Muscle of arm (tissue), 12 donors: ENCODE data around the gene CYB561D1. TPM values are rescaled to one million over a fixed set of nuclear protein-coding genes. Genes with fewer than 3 reads are reported as not detected.

Experiments used
- DNase-seq: peaks from one replicate; pipeline ENCODE4 v3.0.0-alpha.2; 2013
- polyA plus RNA-seq, 12 donors: library from polyadenylated mRNA; unstranded; fragments of 120-200 nt; gene quantifications; one replicate each; pipeline ENCODE4 v1.2.1, GENCODE V29; 2013; ENCODE audit not compliant: insufficient read length in 12 of 12

Gene CYB561D1
- polyA plus RNA-seq, 12 donors = 6.9 to 13.9 (median 9.4) TPM; not detected in 1

DNA sequence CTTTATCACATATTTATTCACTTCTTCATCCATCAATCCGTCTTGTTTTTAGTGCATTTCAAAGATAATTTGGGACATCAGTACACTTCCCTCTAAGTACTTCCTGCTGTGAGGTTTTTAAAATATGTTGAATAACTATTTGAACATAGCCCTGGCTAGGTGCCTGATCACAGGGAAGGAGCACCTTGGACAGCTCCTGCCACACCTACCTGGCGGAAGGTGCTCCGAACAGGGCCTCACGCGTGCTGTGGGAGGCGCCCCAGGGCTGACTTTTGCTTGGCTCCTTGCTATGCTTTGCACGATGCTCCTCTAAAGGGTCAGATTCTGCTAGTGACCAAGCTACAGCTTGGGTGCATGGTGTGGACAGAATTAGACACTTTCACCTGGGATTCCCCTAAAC, 15.1 kb upstream of the CYB561D1 start:
- DNase-seq = no peak

DNA sequence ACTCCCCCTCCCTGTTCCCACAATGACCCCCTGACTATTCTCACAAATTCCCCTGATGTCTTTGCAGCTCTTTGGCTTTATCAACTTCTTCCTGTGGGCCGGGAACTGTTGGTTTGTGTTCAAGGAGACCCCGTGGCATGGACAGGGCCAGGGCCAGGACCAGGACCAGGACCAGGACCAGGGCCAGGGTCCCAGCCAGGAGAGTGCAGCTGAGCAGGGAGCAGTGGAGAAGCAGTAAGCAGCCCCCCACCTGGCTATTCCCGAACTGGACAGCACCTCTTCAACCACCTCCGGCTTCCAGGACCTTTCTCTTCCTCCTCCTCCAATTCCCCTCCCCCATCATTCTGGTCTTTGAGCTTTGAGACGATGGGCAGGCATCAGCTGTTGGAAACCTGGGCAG, 14.6 kb upstream of the CYB561D1 start:
- DNase-seq = no peak

DNA sequence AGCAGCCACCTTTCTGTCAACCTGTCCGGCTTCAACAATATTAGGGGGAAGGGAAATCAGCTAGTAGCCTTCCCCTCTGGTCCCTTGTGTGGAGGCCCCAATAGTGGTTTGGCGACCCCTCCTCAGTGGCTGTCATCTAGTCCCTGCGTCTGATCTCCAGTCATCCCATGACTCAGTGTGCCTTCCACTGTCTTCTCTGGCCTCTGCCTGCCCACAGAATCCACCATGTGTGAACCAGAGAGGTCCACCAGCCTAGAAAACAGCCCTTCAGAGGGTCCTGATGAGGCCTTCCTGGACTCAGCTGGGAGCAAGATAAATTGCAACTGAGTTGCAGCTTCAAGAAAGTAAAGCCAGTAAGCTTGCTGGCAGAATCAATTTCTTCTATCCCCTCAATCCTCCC, 14.0 kb upstream of the CYB561D1 start:
- no peak for DNase-seq

DNA sequence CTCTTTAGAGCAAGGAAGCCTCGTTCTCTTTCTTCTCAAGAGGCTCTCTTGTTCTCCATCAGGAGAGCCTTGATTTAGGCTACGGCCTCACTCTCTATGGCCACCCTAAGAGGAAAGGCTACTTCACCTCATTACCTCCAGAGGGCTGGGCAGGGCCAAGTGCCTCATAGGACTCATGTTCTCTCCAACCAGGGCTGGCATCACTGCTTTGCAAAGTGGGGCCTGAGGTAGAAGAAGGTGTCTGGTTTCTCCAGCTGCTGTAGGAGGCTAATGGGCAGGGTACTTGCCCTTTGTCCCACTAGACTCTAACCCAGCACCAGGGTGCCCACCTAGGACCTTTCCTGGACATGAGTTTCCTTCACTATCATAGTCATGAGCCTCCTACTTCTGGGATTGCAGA, 12.2 kb upstream of the CYB561D1 start:
- DNase-seq = no peak

DNA sequence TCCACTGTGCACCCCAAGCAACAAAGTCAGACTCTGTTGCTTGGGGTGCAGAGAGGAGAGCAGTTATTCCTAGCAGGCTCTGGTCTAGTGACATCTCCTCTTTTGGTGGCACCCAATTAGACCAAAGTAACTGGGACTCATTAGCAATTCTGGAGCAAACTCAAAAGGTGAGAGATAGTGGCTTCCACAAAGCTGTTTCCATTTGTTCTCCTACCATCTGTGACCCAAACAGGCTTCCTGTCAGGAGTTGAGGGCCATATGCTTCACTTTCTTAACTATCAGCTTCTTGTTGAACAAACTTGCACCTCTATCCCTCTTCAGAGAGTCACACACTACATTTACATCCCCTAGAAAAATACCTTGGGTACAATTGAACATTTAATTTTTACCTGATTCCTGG, 11.7 kb upstream of the CYB561D1 start:
- no peak for DNase-seq

DNA sequence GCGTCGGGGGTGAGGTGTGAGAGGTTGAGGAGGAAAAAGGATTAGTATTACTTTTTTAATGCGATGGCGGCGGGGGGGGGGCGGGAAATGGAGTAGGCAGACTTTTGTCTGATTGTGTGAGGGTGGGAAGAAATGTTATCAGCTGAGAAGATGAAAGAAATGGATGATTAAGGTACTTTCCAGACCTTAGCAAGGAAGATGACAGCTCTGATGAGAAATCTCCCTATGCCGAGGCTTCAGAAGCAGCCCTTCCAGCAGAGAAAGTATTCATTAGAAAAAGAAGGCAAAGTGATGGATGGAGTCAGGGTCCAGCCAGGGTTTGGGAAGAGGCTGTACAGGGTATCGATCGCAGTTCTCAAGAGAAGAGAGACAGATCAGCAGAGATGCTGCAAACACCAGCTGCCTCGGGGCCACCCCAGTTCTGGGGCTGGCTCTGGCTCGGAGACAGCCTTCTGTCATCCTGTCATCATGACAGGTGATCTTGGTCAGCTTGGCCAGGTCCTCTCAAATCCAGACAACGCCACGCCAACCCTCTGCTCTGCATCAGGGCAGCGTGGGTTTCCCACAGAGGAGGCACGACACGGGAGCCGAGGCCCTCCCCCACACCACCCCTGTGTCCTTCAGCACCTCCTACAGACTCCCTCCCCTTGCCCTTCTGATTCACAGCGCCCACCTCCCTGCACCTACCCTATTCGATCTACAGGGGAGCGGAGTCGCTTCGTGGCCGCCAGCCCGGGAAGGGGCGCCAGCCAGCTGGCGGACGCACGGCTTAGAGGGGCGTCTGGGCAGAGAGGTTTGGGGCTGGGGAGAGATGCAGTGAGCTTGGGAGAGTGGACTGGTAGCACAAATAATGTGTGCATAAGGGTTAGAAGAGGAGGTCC, 10.9 kb upstream of the CYB561D1 start:
- no peak for DNase-seq

DNA sequence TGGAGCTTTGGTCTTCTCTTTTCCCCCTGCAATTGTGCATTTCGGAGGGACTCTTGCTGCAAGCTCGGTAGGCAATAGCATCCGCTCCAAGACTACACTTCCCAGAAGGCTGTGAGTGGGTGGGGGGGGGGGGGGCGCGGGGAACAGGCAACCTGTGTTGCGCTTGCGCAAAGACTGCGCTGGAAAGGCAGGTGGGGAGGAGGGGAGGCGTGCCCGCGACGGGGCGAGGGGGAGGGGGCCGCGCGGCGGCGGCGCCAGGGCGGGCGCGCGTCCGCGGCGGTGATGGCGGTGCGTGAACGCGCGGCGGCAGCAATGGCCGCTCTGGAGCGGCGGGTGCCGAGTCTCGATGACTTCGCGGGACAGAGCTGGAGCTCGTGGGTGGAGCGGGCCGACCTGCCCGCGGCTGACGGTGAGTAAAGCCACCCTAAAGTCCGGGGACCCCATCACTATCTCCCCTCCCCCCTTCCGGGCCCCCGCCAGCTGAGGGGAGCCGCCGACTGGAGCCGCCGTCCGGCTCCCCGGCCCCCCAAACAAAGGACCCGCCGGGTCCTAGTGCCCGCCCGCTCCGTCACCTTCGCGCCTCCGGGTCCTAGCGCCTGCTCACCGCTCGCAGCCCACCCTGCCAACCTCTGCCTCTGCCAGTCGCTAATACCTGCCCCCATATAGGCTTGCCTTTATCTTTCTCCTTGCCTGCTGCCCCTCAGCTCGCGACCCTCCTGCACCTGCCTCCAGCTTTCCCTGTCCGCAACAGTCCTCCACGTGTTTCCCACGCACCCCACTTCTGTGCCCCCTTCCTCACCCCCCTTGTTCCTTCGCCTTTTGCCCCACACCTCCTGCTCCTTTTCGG, 10.0 kb upstream of the CYB561D1 start, which contains the start of gene ATXN7L2:
ATXN7L2 (plus strand) TSS at position 234 of the 847 bp plus-strand sequence; CDS start at position 283, 49 bp downstream.
- peak; percentile 92 for DNase-seq

DNA sequence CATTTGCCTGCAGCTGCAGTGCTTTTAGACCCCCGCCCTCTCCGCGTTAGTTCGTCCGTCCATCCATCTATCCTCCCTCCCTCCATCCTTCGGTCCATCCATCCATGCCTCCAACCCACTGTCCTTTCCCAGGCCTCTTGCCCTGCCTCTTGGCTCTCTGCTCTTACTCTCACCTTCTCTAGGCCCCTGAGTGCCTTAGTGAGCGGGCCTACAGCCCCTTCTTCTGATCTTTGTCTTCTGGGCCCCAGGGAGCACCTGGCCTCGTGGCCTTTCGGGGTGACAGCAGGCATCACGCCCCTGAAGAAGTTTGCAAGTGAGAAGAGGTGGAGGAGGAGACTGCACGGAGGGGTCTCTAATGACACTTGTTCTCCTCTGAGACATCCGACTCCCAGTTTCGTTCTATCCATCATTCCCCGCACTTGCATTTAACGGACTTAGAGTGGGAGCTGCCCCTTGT, 9.3 kb upstream of the CYB561D1 start:
- no peak for DNase-seq

DNA sequence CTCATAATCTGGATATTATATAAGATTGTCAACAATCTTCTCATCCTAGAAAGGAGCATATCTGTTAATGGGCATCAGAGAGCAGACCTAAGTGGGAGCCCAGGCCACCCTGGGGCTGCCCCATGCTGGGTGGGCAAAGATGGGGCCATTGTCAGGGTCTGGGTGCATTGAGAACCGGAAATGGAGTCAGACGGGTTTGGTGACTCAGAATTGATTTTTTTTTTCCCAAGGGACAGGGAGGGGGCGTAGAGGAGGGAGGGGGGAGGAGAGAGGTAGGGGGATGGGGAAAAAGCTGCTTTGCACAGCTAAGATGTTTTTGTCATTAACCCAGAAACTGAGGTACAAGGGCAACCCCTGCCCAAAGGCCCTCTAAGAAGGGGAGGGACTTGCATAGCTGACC, 8.9 kb upstream of the CYB561D1 start:
- DNase-seq = no peak

DNA sequence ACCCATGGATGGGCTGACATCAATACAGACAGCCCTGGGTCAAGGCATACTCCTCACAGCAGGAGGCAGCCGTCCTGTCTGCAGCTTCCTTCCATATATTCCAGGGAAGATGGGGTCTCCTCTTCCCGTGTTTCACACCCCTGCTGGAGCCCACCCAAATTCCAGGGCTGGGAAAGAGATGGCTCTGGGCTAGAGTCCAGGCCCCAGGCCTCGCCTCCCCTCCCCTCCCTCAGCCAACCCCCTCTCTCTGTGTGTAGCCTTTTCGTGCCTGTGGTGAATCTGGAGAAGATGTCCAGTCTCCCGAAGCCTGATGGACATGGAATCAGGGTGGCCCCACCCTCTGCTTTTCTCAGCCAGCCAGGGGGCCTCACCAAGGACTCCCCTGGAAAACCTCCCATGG, 6.6 kb upstream of the CYB561D1 start:
- no peak for DNase-seq

DNA sequence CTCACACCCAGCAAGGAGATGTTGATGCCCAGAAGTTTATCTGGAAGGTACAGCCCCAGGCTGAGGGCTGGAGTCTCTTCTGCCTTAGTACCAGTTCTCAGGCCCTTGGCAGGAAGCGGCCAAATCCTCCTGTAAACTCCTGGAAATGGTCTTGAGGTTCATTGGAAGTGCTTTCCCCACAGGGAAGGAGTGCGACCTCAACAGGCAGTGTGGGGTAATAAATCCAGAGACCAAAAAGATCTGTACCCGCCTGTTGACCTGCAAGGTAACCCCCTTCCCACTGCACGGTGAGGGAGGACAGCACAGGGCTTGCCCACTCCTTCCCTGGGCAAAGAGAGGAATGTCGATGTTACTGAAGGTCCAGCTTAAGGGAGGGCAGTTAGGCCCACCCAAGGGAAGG, 5.7 kb upstream of the CYB561D1 start:
- DNase-seq = no peak

DNA sequence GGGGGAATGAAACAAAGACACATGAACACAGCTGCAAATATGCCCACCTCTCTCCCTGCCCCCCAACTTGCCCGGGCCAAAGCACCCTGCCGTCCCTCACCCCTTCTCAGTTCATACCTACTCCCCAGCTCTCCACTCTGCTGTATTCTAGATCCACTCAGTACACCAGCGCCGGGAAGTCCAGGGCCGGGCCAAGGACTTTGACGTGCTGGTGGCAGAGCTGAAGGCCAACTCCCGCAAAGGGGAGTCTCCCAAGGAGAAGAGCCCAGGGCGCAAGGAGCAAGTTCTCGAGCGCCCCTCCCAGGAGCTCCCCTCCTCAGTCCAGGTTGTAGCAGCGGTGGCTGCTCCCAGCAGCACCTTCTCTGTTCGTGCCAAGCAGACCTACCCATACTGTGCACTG, 5.2 kb upstream of the CYB561D1 start:
- no peak for DNase-seq

DNA sequence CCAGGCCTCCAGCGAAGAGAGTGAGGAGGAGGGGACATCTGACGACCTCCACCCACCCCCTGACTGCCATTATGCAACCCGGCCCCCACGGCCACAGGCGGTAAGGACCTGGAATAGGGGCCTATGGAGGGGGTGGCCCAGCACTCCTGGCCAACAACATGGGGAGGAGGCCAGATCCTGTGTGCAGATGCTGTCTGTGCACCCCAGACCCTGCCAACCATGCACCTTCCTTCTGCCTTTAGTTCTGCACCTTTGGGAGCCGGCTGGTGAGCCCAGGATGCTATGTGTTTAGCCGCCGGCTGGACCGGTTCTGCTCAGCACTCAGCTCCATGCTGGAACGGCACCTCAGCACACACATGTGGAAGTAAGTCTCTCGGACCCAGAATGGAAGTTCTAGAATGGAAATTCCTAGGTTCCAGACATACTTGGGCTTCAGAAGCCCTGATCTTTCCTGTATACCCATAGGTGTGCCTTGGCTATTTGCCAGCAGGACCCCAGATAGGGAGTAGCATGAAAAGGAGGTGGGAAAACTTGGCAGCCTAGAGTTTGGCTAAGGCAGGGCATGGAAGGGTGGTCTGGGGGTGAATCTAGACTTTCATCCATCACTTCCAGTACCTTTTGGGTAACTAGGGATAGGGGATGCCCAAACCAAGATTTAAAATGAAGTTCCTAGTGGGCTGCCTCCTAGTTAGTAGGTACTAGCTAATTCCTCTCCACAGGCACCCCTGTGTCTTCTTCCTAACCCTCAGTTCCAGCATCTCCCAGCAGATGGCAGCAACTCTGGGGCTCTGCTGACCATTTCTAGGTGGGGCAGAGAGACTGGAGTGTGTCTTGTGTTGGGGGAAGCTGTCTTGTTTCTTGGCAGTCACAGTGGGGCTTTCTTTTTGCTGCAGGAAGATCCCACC, 3.6 kb upstream of the CYB561D1 start:
- peak; percentile 67 for DNase-seq

DNA sequence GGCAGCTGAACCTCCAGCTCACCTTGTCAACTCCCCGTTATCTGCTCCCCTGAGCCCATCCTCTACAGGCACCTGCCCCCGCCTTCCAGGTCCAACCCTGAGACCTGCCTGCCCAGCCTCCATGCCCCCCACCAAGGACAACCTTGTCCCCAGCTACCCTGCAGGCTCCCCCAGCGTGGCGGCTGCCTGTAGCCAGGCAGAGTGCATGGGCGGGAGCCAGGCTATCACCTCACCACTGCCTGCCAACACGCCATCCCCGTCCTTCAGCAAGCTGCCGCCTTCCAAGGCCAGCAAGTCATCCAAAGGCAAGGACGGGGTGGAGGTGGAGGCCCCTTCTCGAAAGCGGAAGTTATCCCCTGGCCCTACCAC, 3.0 kb upstream of the CYB561D1 start:
- DNase-seq = no peak

DNA sequence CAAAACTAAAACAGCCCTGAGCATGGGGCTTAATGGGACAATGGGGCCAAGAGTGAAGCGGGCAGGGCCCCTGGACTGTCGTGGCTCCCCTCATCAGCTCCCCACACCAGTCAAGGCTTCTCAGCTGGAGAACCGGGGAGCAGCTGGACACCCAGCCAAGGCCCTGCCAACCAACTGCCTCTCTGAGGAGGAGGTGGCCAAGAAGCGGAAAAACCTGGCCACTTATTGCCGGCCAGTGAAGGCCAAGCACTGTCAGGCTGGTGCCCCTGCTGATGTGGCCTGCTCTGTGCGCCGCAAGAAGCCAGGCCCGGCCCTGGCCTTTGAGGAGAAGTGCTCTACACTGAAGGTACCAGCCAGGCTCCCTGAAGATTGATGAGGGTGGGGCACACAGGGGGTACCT, 2.5 kb upstream of the CYB561D1 start:
- DNase-seq = no peak

DNA sequence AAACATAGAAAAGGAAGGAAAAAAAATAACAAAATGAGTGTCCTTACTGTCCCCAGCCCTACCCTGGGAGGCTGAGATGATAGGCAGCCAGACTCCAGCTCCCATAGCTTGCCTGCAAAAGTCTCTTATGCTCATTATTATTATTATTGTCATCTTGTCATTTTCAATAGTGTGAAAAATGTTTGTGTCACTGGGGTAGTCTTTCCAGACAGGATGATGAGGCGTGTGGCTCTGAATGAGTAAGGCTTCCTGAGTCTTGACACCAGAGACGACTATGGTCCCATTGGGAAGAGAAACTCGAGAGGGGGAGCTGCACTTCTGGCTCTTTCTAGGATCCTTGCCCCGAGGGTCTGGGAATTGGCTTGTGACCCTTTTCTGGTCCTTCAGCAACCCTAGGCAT, 1.1 kb upstream of the CYB561D1 start:
- DNase-seq = no peak

DNA sequence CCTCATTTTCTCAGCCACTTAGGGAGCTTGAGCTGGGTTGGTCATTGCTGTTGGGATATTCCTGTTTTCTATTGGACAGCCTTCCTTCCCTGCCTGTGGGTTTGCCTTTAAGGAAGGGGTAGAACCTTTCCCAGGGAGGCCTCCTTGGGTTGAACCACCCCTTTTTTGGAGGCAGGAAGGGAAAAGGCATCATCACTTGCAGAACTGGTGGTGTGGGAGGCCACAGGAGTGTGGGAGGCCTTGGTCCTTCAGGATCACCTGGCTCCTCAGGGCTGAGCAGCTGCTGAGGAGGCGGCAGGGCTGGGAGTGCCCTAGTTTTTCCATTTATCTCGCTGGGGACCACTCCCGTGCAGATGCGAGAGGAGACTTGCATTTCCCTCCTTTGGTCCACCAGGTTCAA, 667 bp upstream of the CYB561D1 start:
- DNase-seq = no peak

DNA sequence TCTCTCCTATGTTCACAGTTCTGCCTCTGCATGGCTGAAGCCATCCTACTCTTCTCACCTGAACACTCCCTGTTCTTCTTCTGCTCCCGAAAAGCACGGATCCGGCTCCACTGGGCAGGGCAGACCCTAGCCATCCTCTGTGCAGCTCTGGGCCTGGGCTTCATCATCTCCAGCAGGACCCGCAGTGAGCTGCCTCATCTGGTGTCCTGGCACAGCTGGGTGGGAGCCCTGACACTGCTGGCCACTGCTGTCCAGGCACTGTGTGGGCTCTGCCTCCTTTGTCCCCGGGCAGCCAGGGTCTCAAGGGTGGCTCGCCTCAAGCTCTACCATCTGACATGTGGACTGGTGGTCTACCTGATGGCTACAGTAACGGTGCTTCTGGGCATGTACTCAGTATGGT, 1.8 kb downstream of the CYB561D1 start:
- no peak for DNase-seq

DNA sequence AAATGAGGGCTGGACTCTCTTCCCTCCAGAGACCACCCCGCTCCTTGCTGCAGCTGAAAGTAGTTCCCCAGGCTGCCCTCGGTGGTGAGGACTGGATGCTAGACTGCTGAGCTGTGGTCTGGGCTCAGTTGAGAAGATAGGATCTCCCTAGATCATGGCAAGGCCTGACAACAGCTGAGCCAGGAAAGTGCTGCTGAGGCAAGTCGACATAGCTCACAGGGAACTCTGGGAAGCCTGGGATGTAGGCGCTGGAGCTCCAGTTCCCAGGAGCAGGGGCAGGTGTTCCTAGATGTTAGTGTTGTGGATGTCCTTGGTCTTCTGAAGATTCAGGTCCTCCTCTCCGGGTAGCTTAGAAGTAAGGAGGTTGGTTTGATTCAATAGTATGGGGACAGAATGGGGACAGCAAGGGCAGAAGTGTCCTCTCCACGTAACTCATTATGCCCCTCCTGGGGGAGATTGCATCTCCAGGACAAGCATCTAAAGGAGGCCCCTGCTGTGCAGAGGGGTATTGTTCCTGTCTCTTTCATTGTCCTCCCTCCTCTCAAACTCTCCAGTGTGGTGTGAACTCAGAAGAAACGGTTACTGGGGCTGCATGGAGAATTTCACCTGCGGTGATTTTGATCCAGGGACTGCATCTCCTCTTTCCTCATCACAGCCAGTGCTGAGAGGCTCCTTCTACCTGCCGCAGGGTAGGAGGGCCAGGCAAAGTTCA, 3.7 kb downstream of the CYB561D1 start:
- DNase-seq = no peak

DNA sequence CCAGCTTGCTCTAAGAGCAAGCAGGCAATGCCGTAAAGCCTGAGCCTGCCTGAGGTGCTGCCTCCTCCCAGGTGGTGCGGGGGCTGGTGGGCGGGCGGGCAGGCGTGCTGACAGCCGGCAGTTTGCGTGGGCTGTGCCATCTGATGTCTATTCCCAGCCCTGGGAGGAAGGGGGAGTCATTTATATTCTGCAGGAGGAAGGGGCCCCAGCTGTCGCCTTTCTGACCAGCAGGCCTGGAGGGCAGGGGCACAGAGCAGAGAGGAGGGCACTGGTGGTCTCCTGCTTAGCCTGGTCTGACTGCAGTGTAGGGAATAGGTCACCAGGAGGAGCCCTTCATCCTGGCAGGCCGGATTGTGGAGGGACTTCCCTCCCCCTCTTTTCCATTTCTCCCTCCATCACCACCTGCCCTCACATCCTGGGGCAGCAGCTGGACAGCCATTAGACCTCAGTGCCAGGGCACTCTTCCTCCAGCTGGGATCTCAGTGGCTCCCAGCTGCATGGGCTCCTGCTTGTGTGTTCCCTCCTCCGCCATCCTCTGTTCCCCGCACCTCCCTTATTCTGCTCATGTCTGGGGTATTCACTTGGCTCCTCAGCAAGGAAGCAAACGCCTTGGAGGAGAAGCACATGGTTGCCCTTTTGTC, 4.4 kb downstream of the CYB561D1 start:
- DNase-seq = peak; percentile 49

DNA sequence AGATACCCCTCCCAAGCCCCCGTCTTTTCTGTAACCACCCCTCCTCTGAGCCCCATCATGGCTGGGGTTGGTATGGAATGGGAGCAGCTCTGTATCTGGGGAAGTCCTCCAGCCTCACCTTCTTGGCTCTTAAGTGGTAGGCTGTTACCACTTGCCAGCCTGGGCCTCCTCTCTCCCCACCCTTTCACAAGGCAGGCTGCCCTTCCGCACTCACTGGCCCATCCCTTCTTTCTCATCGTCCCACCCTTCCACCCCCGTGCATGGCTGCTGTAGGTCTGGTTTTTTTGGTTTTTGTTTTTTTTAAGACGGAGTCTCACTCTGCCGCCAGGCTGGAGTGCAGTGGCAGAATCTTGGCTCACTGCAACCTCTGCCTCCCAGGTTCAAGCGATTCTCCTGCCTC, 5.2 kb downstream of the CYB561D1 start:
- DNase-seq = no peak
